Right hindlimb (tissue), 1 donor: ENCODE measurements around the gene GPR157.
"Not testable (repeated sequence)": the region's sequence is repeated elsewhere in the genome, so short reads cannot be mapped to it uniquely, and the experiment has no call there.

ENCODE experiments used
- DNase-seq: peaks from one replicate; pipeline ENCODE4 v3.0.0-alpha.2; 2018

Gene GPR157

GRCh38 chr1:9112961-9113880, 15.7 kb downstream of the GPR157 start:
- DNase-seq: no peak

DNA sequence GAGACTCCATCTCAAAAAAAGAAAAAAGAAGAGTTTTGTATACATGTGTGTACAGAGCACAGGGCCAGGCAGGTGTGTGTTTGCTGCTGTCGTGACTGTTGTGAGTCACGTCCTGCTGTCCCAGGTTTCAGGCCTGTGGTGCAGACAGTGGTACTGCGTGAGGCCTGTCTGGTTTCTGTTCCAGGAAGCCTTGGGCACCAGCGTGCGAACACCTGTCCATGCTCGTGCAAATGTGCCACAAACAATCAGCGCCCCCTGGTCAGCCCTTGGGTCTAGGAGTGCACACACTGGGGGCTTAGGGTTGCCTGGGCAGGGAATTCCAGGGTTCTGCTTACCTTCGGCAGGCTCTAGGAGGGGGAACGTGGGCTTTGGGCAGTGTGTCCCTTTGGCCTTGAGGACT, 16.9 kb downstream of the GPR157 start:
- DNase-seq: no peak

DNA sequence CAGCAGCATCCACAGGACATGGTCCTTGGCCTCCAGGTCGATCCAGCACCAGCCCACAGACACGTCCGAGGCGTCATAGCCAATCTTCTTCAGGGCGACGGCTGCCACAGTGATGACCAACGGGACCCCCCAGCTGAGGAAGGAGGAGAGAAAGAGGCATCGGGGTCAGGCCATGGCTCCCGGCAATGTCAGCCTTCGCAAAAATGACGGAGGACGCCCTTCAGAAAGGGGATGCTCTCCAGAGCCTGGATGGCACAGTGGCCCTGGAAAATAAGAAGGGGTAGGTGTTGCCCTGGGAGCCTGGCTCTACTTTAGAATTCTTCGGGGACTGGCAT, 17.6 kb downstream of the GPR157 start:
- no peak for DNase-seq

GRCh38 chr1:9110669-9111356, 18.1 kb downstream of the GPR157 start:
- peak; percentile 89 for DNase-seq

GRCh38 chr1:9108056-9108665, 20.7 kb downstream of the GPR157 start:
- no peak for DNase-seq

GRCh38 chr1:9107136-9107535, 21.8 kb downstream of the GPR157 start:
- no peak for DNase-seq

DNA sequence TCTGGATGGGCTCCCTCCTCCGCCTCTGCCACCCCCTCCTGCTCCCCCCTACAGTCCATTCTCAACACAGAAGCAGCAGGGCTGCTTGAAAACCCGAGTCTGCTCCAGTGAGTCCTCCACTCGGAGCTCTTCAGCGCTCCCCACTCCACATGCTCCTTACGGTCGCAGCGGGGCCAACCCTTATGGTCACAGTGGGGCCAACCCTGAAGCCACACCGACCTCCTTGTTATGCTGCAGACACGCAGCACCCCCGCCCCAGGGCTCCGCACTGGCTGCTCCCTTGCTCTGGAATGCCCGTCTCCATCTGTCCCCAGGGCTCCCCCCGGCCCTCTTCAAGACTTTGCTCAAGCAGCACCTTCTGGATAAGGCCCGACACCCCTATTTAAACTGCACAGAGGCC, 22.6 kb downstream of the GPR157 start:
- DNase-seq: no peak

GRCh38 chr1:9105336-9105867, 23.5 kb downstream of the GPR157 start:
- no peak for DNase-seq

DNA sequence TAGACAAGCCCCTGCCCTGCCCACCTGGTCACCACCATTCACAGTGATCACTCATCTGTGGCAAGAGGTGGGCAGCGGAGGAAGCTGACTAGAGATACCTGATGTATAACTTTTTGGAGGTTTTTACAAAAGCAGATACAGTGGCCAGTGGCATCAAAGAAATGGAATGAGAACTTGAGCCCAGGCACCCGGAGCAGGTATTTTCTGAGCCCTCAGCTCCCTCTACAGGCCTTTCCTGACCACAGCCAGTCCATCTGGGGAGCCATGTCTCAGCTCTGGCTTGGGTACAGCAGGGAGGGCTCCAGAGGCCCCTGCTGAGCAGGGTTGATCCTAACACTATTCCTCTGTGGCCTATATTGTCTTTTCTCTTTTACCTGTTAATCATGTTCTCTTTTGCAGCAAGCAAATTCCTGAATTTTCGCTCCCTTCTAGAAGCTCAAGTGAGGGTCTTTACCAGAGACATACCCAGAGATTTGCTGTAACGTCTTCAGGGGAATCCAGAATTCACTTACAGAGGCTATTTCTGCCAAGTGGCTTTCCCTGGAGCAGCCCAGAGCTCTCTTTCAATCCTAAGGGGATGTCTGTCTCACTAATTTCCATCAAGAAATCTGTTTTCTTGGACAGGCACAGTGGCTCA, 27.3 kb downstream of the GPR157 start:
- peak; percentile 63 for DNase-seq

GRCh38 chr1:9100471-9101043, 28.3 kb downstream of the GPR157 start:
- no peak for DNase-seq

DNA sequence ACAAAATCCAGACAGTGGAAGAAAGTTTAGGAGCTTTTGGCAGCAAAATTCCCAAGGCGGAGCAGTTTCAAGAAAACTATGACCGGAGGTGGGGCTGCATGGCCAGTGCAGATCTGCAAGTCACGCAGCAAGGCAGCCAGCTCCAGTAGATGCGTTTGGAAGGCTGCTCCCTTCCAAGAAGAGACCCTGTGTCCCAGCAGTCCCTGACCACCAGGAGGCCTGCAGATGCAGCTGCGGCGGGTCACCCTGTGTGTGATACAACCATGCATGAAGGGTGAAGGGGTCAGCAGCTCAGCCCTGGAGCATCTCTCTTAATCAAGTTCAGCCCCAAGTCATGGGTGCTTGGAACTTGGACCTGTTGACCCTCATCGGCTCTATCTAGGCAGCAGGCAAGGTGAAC, 29.3 kb downstream of the GPR157 start:
- DNase-seq: no peak

- DNase-seq: no peak
Observed at GRCh38 chr1:9097947-9098705, 30.8 kb downstream of the GPR157 start.

DNA sequence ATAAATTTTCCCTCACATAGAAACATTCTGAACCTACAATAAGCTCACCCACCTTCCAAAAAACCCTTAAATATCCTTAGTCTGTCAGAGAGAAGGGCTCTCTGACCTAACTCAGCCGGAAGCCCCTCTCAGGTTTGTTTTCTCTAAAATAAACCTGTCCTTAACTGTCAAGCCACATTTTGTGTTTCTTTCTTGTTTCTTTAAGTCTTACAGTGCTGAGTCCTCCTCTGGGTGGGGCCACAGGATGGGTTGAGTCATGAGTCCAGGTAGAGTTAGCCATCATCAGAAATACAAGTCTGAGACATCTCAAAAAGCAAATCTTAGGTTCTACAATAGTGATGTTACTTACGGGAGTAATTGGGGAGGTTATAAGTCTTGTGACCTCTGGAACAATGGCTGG, 33.1 kb downstream of the GPR157 start:
- DNase-seq: no peak

DNA sequence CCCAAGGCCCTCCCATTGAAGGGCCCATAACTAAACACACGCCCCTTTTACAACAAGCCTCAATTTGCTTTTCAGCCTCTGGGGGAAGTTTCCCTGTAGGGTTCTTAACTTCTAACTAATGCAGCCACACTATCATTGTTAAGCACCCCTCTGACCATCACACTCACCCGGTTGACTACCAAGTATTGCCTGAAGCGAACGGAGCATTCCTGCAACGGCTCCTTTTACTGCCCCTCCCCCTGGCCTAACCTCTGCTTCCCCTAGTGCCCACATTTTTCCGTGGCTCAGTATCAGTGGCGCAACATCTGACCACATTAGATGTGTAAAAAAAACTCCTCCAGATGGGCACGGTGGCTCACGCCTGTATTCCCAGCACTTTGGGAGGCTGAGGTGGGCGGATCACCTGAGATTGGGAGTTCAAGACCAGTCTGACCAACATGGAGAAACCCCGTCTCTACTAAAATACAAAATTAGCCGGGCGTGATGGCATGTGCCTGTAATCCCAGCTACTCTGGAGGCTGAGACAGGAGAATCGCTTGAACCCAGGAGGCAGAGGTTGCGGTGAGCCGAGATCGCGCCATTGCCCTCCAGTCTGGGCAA, 34.8 kb downstream of the GPR157 start:
- not testable (repeated sequence) for DNase-seq

DNA sequence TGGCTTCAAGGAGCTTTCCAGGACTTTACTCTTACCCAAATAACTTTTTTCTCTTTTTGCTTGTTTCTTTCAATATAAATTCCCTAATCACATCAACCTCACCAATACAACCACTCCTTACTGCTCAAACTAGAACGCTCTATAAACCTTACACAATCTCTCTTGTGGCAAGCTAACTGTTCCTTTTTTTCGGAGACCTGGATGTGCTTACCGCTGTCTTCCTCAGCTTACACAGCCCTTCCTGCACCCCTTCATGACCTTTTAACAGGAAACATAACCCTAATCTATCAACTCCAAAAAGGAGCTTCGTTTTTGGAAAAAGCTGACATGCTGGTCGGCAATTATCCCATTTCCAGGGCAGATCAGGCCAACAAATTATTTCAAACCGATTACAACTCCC, 35.3 kb downstream of the GPR157 start:
- no peak for DNase-seq

GRCh38 chr1:9093091-9093490, 35.8 kb downstream of the GPR157 start:
- DNase-seq: no peak

GRCh38 chr1:9088807-9089206, 40.1 kb downstream of the GPR157 start:
- no peak for DNase-seq

DNA sequence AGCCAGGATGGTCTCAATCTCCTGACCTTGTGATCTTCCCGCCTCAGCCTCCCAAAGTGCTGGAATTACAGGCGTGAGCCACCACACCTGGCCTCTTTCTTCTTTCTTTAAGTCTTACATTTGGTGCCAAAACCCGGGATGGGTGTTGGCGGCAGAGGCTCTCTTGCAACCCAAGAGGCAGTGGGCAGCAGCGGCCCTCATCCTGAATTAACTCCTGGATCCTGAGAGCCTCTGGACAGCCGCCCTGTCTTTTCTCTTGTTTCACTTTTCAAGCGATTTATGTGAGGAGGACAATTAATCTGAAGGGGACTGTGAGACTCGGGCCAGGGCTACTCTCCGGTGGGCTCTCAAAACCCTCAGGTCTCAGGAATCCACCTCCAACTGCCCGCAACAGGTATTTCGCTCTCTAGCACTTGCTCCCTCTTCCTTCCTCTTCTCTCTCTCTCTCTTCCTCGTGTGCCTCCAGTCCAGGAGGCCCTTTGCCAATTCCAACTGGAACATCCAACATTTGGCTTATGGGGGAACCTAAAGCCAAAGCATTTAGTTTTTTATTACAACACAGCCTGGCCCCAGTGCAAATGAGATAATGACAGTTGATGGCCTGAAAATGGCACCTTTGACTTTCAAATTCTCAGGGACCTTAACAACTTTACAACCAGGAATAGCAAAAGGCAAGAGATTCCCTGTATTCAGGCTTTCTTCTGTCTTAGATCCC, 41.3 kb downstream of the GPR157 start:
- no peak for DNase-seq

DNA sequence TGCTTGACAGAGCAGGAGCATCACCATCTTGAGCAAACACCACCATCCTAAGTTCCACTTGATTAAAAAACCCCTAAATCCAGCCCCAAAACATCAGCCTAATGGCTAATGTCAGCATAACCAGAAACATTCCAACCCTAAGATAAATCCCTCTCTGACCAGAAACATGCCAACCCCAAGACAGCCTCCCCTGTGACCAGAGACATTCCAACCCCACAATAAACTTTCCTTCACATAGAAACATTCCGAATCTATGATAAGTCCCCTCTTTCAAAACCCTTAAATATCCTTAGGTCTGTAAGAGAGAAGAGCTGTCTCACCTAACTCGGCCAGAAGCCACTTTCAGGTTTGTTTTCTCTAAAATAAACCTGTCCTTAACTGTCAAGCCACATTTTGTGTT, 42.1 kb downstream of the GPR157 start:
- no peak for DNase-seq

GRCh38 chr1:9086045-9086444, 42.9 kb downstream of the GPR157 start:
- no peak for DNase-seq
